PC-3 (cell line): ENCODE data around the gene CD52.

Experiments
- CTCF ChIP-seq: fragments of 300-600 bp; sonication (generic); conservative IDR thresholded peaks from 2 replicates; pipeline ENCODE4 v1.5.1; 2017; ENCODE audit warnings: antibody characterized with exemption, low read depth, mild to moderate bottlenecking, low read length
- EZH2 ChIP-seq: fragments of 300-600 bp; sonication (generic); IDR thresholded peaks from one replicate; pipeline ENCODE4 v1.6.1; 2017; ENCODE audit warnings: antibody characterized with exemption, mild to moderate bottlenecking, low read length; ENCODE audit not compliant: unreplicated experiment
- EZH2phosphoT487 ChIP-seq: fragments of 300-600 bp; sonication (generic); IDR thresholded peaks from 2 replicates; pipeline ENCODE4 v1.6.1; 2018; ENCODE audit warnings: mild to moderate bottlenecking, antibody characterized with exemption, low read length, borderline replicate concordance

- TF ChIP-seq CTCF (no peak), EZH2 (no peak), EZH2phosphoT487 (no peak)
These were observed 28.3 kb upstream of the CD52 start for GRCh38 chr1:26289158-26290059.
